Measurements from ENCODE around the gene MORN1.

- no peak for TF ChIP-seq POLR2A (IDR thresholded peaks at IDR 0.05)
- no peak for TF ChIP-seq CTCF (IDR thresholded peaks at IDR 0.05)
Observed at GRCh38 chr1:2394761-2395160, 3.4 kb upstream of the MORN1 start.
